SW 1271 (cell line): Measurements from ENCODE around the gene ENKUR.

Experiments
- DNase-seq, 2 experiments: peaks; one replicate each; lab custom pipeline; 2025; lab: John Stamatoyannopoulos, UW

ENKUR gene

GRCh38 chr10:24947304-24948097 lies 68.5 kb downstream of the ENKUR start:
- DNase-seq, result peak; percentile 32 to 54

GRCh38 chr10:24944512-24945255 lies 71.3 kb downstream of the ENKUR start:
- no peak for DNase-seq

- no peak for DNase-seq
These were observed 77.4 kb downstream of the ENKUR start for GRCh38 chr10:24938525-24938924.

GRCh38 chr10:24938076-24938475 lies 77.9 kb downstream of the ENKUR start:
- no peak for DNase-seq

GRCh38 chr10:24935504-24936292 lies 80.3 kb downstream of the ENKUR start:
- DNase-seq, result no peak
